Stomach (tissue), 9 donors: ENCODE measurements around the gene NECTIN1. TPM values are rescaled to one million over a fixed set of nuclear protein-coding genes. Genes with fewer than 3 reads are reported as not detected.

Experiments used
- DNase-seq, 2 donors: peaks; one replicate each; pipeline versions ENCODE4 v3.0.0 to v3.0.0-alpha.2; 2013 to 2019
- H3K27ac ChIP-seq, 5 donors: fragments of 200-600 bp in 4 of 5; sonication (generic) in 4 of 5; one replicate each; pipeline ENCODE4 v1.5.1; 2013 to 2019; ENCODE audit warnings: mild to moderate bottlenecking in 1 of 5, moderate library complexity in 1 of 5
- H3K27me3 ChIP-seq, 3 donors: fragments of 200-600 bp; sonication (generic); one replicate each; pipeline ENCODE4 v1.5.1; 2017 to 2019; ENCODE audit warnings: mixed run types in 1 of 3
- H3K36me3 ChIP-seq, 4 donors: fragments of 200-600 bp; sonication (generic); 1 replicate in 3 of 4; 2 replicates in 1 of 4; pipeline ENCODE4 v1.5.1; 2016 to 2019
- H3K4me1 ChIP-seq, 4 donors: fragments of 200-600 bp; sonication (generic); one replicate each; pipeline ENCODE4 v1.5.1; 2016 to 2019
- H3K4me3 ChIP-seq, 4 donors: fragments of 200-600 bp; sonication (generic) in 3 of 4; one replicate each; pipeline ENCODE4 v1.5.1; 2016 to 2019; ENCODE audit warnings: mild to moderate bottlenecking in 1 of 4
- H3K9me3 ChIP-seq, 4 donors: fragments of 200-600 bp; sonication (generic); one replicate each; pipeline ENCODE4 v1.5.1; 2016 to 2019
- EP300 ChIP-seq: sonication (generic); formaldehyde crosslinking; IDR thresholded peaks from one replicate; pipeline ENCODE4 v1.6.1; 2017; ENCODE audit warnings: antibody characterized with exemption
- POLR2A ChIP-seq, 4 donors: fragments of 450-650 bp; IDR thresholded peaks; one replicate each; pipeline ENCODE4 v1.6.1; 2016; ENCODE audit warnings: antibody characterized with exemption in 4 of 4, control low read depth in 2 of 4, mild to moderate bottlenecking in 1 of 4, moderate library complexity in 1 of 4
- POLR2AphosphoS5 ChIP-seq, 3 donors: sonication (generic); formaldehyde crosslinking; IDR thresholded peaks; one replicate each; pipeline ENCODE4 v1.6.1; 2016; ENCODE audit warnings: antibody characterized with exemption in 3 of 3
- WGBS, 5 donors: extraction: QIAGEN DNeasy Blood & Tissue Kit in 3 of 5; methylation state at CpG; one replicate each; pipeline versions ENCODE4 v1.1.5 to v1.1.7; 2013 to 2018; 5-methylcytosine and 5-hydroxymethylcytosine counted together
- intact Hi-C: fragments of 100-400 bp; cut with DNase I; formaldehyde crosslinking; loops from one replicate; pipeline ENCODE4 v1.15.1; 2023; ENCODE audit warnings: low total_unique reads
- polyA plus RNA-seq, 3 donors: library from polyadenylated mRNA; stranded (reverse); fragments of 200-250 nt; gene quantifications; one replicate each; pipeline ENCODE4 v1.2.3, GENCODE V29; 2013
- total RNA-seq, 5 donors: library from RNA; depleted of rRNA; stranded (reverse); fragments of >200 nt; gene quantifications; one replicate each; pipeline versions ENCODE4 v1.1.0 to v1.2.3, GENCODE V29; 2014 to 2016
- TF ChIP-seq, protein P1 (sequence below), 7 experiments: fragments of 450-650 bp in 4 of 7; fragments of 200-600 bp in 3 of 7; sonication (generic) in 3 of 7; IDR thresholded peaks; one replicate each; pipeline ENCODE4 v1.5.1; 2016 to 2019; ENCODE audit warnings: antibody characterized with exemption in 7 of 7, control low read depth in 2 of 7, mild to moderate bottlenecking in 1 of 7
- donor health status: healthy with polysubstance abuse.
- donor health status: Bipolar disorder and iron deficiency.
- donor health status: healthy.

Gene NECTIN1
- total and polyA plus RNA-seq, 8 donors: 1.2 to 92.1 (median 6.0) TPM

DNA sequence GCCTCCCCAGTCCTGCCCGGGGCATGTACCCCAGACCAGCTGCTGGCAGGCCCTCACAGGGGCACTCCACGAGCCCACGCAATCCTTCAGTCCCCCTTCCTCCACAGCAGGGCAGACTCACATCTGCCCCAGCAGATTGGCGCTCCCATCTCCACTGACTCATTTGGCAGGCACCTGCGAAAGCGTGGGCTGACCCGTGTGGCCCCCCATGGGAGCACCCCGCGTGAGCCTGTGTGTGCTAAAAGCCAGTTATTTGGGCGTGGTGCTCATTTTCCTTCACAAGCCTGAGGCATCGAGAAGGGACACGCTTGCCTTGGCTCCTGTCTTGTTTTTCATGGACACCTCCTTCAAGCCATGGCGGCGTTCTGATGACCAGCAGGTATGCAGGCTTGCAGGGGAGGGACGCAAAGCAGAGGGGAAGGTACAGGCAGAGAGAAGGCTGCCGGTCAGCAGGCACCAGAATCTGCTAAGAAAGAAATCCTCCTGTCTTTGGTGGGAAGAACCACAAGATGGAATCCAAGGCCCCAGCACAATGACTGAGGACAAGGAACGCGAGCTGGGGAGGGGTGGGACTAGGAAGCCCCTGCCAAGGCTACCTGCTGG lies 8.6 kb downstream of the NECTIN1 start:
- Histone ChIP-seq H3K4me1 (peaks cover 0 to 16% (median 3%) of the 10 kb centered on the region in 4 donors), H3K27ac (no peak overlapping the region), H3K27me3 (no peaks in the 10 kb centered on the region), H3K4me3 (no peak overlapping the region), H3K9me3 (no peaks in the 10 kb centered on the region), H3K36me3 (no peaks in the 10 kb centered on the region)
- no peak for DNase-seq
- intact Hi-C loops: no loop called here
- 77 to 96% (median 89%) methylated on average over 12 to 18 of the region's 18 CpGs for WGBS, 5 donors
- TF ChIP-seq POLR2A (IDR thresholded peaks at IDR 0.05) (no peak), EP300 (no peak), POLR2AphosphoS5 (IDR thresholded peaks at IDR 0.05) (no peak)
- TF ChIP-seq, protein P1, sequence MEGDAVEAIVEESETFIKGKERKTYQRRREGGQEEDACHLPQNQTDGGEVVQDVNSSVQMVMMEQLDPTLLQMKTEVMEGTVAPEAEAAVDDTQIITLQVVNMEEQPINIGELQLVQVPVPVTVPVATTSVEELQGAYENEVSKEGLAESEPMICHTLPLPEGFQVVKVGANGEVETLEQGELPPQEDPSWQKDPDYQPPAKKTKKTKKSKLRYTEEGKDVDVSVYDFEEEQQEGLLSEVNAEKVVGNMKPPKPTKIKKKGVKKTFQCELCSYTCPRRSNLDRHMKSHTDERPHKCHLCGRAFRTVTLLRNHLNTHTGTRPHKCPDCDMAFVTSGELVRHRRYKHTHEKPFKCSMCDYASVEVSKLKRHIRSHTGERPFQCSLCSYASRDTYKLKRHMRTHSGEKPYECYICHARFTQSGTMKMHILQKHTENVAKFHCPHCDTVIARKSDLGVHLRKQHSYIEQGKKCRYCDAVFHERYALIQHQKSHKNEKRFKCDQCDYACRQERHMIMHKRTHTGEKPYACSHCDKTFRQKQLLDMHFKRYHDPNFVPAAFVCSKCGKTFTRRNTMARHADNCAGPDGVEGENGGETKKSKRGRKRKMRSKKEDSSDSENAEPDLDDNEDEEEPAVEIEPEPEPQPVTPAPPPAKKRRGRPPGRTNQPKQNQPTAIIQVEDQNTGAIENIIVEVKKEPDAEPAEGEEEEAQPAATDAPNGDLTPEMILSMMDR (IDR thresholded peaks at IDR 0.05): no peak

DNA sequence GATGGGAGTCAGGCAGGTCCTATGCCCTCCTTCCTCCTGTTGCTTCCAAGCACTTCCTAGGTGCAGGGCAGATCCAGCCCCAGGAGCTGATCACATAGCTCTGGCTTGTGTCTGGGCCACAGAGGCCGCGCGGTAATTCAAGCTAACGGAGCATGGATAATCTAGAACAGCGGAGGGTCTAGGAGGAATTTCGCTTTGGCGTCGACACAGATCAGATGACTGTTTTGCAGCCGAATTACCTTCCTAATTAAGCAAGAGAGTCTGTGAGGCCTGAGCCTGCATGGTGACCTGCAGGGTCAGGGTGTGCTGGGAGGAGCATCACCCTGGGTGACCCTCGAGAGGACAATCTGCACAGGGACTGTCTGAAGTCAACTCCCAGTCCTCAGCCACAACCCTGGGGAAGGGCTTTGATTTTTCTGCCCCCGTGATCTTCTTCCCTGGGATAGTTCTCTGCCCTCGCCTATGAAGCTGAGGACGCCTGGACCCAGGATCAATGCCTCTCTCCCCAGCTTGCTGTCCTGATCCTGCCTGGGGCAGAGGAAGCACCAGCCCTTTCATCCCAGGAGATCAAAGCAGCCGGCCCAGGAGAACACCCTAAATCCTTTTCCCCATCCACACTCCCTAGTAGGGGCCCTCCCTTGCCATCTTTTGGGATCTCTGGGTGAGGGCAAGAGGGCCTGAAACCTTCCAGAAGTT lies 11.0 kb downstream of the NECTIN1 start:
- TF ChIP-seq EP300 (no peak), POLR2AphosphoS5 (IDR thresholded peaks at IDR 0.05) (no peak), POLR2A (IDR thresholded peaks at IDR 0.05) (no peak)
- TF ChIP-seq, protein P1 (IDR thresholded peaks at IDR 0.05): no peak
- WGBS, 5 donors: 81 to 94% (median 87%) methylated on average over 13 to 14 of the region's 14 CpGs
- no peak for DNase-seq
- no peak overlapping the region for H3K27ac ChIP-seq
- intact Hi-C loops: loop anchor here (5.0 kb wide), 1 partner anchor 46 kb away; no protein-coding TSS in a partner anchor
- no peak overlapping the region for H3K4me3 ChIP-seq
- H3K36me3 ChIP-seq: no peaks in the 10 kb centered on the region
- H3K4me1 ChIP-seq: peaks cover 6 to 26% (median 12%) of the 10 kb centered on the region in 4 donors
- H3K9me3 ChIP-seq: no peaks in the 10 kb centered on the region
- H3K27me3 ChIP-seq: no peaks in the 10 kb centered on the region

DNA sequence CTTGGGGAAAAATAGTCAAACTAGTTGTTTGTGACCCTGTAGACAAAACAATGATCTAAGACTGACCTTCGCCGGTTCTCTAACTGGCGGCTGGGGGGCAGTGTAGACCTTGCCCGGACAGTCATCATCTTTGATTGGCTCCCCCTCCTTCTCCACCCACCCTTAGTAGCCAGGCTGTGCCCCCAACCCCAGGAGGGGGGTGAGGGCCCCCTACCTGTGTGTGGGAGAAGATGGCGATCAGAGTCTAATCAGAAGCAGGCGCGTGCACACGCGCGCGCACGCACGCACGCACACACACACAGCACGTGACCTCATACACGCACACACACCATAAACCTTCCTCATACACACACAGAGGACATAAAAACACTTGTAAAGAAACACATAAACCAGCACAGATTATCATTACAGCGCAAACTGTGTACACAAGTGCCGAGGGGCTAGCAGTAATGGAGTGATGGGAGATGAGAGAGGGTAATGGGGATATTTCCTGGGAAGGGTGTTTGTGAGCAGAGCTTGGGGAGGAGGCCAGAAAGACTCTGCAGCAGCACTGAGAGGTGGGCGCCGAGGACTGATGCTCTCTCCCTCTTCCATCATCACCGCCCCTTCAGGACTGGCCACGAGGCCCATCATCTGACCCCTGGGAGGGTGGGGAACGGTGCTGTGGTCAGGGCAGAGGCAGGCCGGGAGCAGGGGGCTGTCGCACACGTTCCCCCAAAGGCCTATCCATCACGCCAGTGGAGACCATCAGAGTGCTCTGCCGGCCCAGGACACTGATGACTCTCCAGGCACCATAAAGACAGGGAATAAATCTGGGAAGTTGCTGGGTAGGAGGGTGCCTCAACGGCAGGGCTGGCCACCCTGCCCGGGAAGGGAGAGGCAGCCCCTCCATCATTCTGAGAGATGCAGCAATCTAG lies 12.2 kb downstream of the NECTIN1 start:
- H3K27ac ChIP-seq: no peak overlapping the region
- H3K27me3 ChIP-seq: no peaks in the 10 kb centered on the region
- 80 to 92% (median 91%) methylated on average over 26 to 30 of the region's 30 CpGs for WGBS, 5 donors
- H3K9me3 ChIP-seq: no peaks in the 10 kb centered on the region
- H3K4me3 ChIP-seq: no peak overlapping the region
- TF ChIP-seq POLR2A (IDR thresholded peaks at IDR 0.05) (no peak), POLR2AphosphoS5 (IDR thresholded peaks at IDR 0.05) (no peak)
- TF ChIP-seq, protein P1 (IDR thresholded peaks at IDR 0.05): no peak
- no peaks in the 10 kb centered on the region for H3K36me3 ChIP-seq
- H3K4me1 ChIP-seq: peaks cover 11 to 34% (median 14%) of the 10 kb centered on the region in 4 donors
- DNase-seq: no peak
- intact Hi-C loops: loop anchor here (5.0 kb wide), 1 partner anchor 45 kb away; no protein-coding TSS in a partner anchor

DNA sequence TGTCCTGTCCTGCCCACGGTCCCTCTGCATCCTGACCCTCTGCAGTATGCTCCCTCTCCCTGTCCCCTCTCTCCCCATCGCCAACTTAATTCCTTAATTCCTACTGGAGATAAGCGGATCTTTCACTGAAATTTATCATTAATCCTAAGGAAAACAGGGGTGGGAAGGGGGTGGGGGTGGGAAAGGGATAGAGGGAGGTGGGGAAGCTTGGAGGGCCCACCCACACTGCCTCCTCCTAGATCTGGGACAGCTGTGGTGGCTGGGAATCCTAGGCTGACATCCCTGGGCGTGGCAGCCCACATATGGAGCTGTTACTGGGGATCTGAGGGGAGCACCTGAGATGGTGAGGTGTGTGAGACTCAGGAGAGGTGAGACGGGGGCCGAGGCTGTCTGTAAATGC lies 14.4 kb downstream of the NECTIN1 start:
- TF ChIP-seq POLR2A (IDR thresholded peaks at IDR 0.05): no peak
- TF ChIP-seq, protein P1 (IDR thresholded peaks at IDR 0.05): no peak
- no peak for TF ChIP-seq POLR2AphosphoS5 (IDR thresholded peaks at IDR 0.05)
- TF ChIP-seq EP300: no peak
- no peaks in the 10 kb centered on the region for H3K27me3 ChIP-seq
- no peak overlapping the region for H3K4me3 ChIP-seq
- no peak for DNase-seq
- 68 to 90% (median 83%) methylated on average over 6 of the region's 6 CpGs for WGBS, 5 donors
- H3K27ac ChIP-seq: no peak overlapping the region
- H3K4me1 ChIP-seq: peaks cover 11 to 30% (median 14%) of the 10 kb centered on the region in 4 donors
- intact Hi-C loops: no loop called here
- no peaks in the 10 kb centered on the region for H3K36me3 ChIP-seq
- H3K9me3 ChIP-seq: no peaks in the 10 kb centered on the region
